Mucosa of descending colon (tissue), 3 donors: ENCODE results near the gene CABP7. TPM values are rescaled to one million over a fixed set of nuclear protein-coding genes. Genes with fewer than 3 reads are reported as not detected.

Source experiments
- ATAC-seq: fragments of 200-7000 bp; cut with Tn5 transposase; one replicate; pipeline ENCODE4 v1.9.1; 2020; ENCODE audit warnings: mild to moderate bottlenecking, moderate library complexity
- DNase-seq, 3 donors: peaks; one replicate each; pipeline ENCODE4 v3.0.0-alpha.2; 2020
- H3K36me3 ChIP-seq: fragments of 200-600 bp; one replicate; pipeline ENCODE4 v1.8.0; 2021; ENCODE audit warnings: low read depth, mild to moderate bottlenecking
- H3K4me1 ChIP-seq: fragments of 200-600 bp; one replicate; pipeline ENCODE4 v1.8.0; 2021; ENCODE audit warnings: low read depth, mild to moderate bottlenecking
- H3K4me3 ChIP-seq: fragments of 200-600 bp; one replicate; pipeline ENCODE4 v1.8.0; 2021; ENCODE audit warnings: mild to moderate bottlenecking
- H3K9me3 ChIP-seq: fragments of 200-600 bp; one replicate; pipeline ENCODE4 v1.8.0; 2021; ENCODE audit warnings: mild to moderate bottlenecking
- CTCF ChIP-seq: fragments of 200-600 bp; IDR thresholded peaks from one replicate; pipeline ENCODE4 v1.8.0; 2022; ENCODE audit warnings: antibody characterized with exemption, mild to moderate bottlenecking
- intact Hi-C, 2 donors: fragments of 100-400 bp; cut with DNase I in 1 of 2; cut with micrococcal nuclease in 1 of 2; formaldehyde crosslinking; loops; one replicate each; pipeline versions ENCODE4 v1.11.0 to v1.11.1; 2022; cut with DNase I, micrococcal nuclease
- total RNA-seq, 3 donors: library from RNA; stranded (reverse); fragmentation: NEBNext Ultra II Directional in 2 of 3; extraction: Animal tissue kit (Norgen Biotek cat#: 25700) in 2 of 3; gene quantifications; one replicate each; pipeline versions ENCODE4 v1.2.1 to v1.2.4, GENCODE V29; 2021 to 2023
- donor health status: DM: no; HTN: no; CAD: no; lungs with moderate emphysema.
- donor health status: DM: no; HTN: no; CAD: no.
- donor health status: DM: no; HTN: yes; CAD: no.

The CABP7 gene
- total RNA-seq, 3 donors from 2014 or later = 0.19 to 0.41 TPM; not detected in 1

DNA sequence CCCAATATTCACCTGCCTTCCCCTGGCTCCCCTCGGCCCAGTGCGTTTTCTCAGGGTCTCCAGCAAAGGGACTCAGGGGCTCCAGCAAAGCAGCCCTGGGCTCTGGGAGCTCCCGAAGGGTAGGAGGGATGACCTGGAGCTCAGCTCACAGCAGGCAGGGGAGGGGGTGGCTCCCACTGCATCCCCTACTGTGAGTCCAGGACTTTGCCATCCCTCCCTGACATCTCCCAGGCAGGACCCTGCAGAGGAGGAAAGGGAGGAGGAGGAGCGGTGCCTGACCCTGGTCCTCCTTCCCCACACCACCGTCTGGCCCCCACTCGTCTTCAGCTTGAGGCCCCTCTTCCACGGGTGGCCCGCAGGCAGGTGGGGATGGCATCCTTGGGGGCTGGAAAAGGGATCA, 5.0 kb downstream of the CABP7 start:
- H3K36me3 ChIP-seq = no peaks in the 10 kb centered on the region
- no peak for TF ChIP-seq CTCF
- intact Hi-C loops = no loop called here
- no peaks in the 10 kb centered on the region for H3K9me3 ChIP-seq
- no peak overlapping the region for H3K4me3 ChIP-seq
- ATAC-seq = no peak
- DNase-seq = no peak
- peaks cover 2% of the 10 kb centered on the region for H3K4me1 ChIP-seq

DNA sequence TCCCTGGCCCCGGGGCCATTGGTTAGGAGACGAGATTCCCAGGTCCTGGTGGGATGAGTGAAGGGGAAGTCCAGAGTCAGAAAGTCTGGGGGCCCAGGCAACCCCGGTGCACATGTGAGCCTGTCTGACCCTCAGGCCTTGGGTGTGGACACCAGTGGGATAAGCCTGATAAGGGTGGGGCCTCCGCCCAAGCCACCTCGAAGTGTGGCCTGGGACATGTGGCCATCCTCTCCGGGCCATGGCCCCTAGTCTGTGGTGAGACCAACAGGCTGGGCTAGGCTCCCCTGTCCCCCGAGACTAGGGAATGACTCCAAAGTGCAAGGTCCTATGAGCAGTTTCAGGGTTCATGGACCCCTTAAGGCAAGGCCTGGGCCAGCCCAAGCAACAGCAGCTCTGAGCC, 6.3 kb downstream of the CABP7 start:
- ATAC-seq (no peak), DNase-seq (no peak)
- H3K9me3 ChIP-seq = no peaks in the 10 kb centered on the region
- intact Hi-C loops = no loop called here
- H3K36me3 ChIP-seq = no peaks in the 10 kb centered on the region
- H3K4me3 ChIP-seq = no peak overlapping the region
- no peak for TF ChIP-seq CTCF
- H3K4me1 ChIP-seq = no peaks in the 10 kb centered on the region

DNA sequence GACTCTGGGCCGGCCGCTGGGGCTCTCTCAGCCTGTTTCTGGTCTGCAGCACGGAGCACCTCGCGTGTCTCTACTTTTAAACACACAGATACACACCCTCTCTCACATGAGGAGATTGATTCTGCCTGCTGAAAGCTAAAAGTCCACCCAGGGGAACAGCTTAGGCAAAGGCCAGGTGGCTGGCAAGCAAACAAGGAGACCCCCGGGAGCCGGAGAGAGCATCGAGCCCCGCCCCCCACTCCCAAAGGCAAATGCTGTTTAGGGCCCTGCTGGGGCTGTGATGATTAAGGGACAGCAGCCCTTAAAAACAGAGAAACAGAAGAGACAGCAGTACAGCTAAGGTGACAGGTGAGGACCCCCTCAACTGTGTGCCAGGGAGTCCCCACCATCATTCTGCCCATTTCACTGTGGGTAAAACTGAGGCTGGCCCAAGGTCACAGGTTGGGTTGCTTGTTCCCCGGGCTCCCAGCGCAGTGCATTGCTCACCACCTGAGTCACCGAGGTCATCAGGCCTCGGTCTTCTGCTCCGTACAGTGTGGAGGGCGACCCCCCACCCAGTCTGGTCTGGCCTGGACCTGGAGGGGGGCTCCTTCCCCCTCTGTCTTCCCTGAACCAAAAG, 6.8 kb downstream of the CABP7 start:
- Histone ChIP-seq H3K4me1 (no peaks in the 10 kb centered on the region), H3K36me3 (no peaks in the 10 kb centered on the region), H3K4me3 (no peak overlapping the region), H3K9me3 (no peaks in the 10 kb centered on the region)
- intact Hi-C loops = no loop called here
- DNase-seq = no peak
- ATAC-seq = no peak
- TF ChIP-seq CTCF = no peak

- H3K4me3 ChIP-seq = no peak overlapping the region
- peak in 1 of 3 donors; percentile 46 for DNase-seq
- H3K9me3 ChIP-seq = no peaks in the 10 kb centered on the region
- intact Hi-C loops = no loop called here
- H3K36me3 ChIP-seq = no peaks in the 10 kb centered on the region
- ATAC-seq = peak; percentile 38
- TF ChIP-seq CTCF = no peak
- no peaks in the 10 kb centered on the region for H3K4me1 ChIP-seq
Observed at GRCh38 chr22:29727131-29727523, 7.3 kb downstream of the CABP7 start.

GRCh38 chr22:29729161-29729560, 9.4 kb downstream of the CABP7 start:
- no peaks in the 10 kb centered on the region for H3K4me1 ChIP-seq
- intact Hi-C loops = no loop called here
- no peak for TF ChIP-seq CTCF
- H3K9me3 ChIP-seq = no peaks in the 10 kb centered on the region
- no peak for DNase-seq
- no peak overlapping the region for H3K4me3 ChIP-seq
- no peak for ATAC-seq
- no peaks in the 10 kb centered on the region for H3K36me3 ChIP-seq
